ENCODE data around the gene SHMT1.
"Not testable (repeated sequence)": the region's sequence is repeated elsewhere in the genome, so short reads cannot be mapped to it uniquely, and the experiment has no call there.

SHMT1 gene

DNA sequence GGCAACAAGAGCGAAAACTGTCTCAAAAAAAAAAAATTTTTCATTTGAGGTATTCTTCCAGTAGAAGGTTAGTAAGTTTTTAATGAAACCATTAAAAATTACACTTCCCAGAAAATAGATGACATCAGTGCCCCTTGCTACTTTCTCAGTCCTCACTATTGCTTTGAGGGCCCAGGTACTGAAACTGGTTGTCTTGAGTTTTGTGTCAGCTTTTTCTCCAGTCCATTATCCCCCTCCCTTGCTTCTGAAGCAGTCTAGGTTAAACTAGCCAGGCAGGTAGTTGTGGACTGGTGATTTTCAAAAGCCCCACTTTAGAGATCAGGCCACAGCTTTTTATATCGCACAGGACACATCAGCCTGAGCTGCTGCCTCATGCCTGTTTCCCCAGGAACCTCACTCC, 37.3 kb downstream of the SHMT1 start:
- no peak for DNase-seq (ENCODE audit: low spot score)

DNA sequence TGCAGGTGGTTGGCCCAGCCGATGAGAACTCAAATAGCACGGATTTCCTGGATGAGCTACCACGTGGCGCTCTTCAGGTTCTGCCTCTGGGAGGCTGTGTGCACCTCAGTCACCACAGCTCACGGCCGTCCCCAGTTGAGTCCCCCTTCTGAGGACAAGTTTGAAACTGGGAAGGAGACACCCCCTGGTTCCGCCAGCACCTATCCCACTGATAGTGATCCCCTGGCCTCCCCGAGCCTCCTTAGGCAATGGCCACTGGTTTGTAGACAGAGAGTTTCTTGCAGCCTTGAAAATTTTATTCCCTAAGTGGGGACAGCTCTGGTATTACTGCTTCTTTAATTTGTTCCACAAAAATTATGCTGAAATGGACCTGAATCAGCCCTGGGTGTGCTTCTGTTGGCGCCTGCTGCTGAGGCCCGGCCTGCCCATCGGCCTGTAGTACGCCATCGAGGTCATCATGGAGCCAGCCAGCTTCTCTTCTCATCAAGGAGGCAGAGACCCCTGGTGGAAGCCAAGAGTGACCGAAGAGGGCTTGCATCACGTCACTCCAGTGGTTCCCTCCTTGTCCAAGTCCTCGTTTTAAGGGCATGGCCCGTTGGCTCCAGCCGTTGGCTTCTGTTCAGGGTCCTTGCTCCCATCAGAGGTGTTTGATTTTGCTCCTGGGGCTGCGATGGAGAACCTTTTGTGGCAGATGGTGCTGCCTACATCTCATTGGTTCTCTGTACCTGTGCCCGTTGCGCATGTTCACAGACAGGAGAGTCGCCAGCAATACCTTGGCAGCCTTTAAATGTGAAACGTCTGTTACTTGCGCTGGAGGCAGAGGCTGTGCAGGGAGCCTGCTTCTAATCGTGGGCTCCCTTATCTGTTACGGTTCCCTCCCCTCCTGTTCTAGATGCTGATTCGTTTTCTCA, 39.0 kb downstream of the SHMT1 start:
- no peak for DNase-seq (ENCODE audit: low spot score)

DNA sequence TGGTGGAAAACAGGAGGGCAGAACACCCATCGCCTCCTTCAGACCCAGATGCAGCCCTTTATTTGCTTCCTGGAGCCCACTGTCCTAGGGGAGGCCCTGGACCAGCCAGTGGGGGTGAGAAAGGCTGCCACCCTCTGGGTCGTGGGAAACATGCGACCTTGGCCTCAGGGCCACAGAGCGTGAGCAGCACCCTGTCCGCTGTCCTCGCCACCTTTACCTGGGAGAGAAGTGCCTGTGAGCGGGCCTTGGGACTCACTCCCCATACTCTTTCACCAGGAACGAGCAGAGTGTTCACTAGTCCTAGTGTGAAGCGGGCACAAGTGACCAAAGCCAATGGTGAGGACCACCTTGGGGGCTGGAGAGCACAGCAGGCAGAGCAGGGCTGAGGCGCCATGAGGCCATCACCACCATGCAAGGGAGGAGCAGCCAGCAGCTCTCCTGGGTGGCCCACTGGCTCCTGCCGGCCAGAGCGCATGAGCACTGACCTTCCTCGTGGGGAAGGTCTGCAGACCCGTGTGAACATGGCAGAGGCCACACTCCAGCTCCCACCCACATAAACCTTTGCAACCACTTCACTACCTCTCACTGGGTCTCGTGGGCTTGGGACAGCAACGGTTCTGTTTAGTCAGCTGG, 39.7 kb downstream of the SHMT1 start:
- no peak for DNase-seq (ENCODE audit: low spot score)

DNA sequence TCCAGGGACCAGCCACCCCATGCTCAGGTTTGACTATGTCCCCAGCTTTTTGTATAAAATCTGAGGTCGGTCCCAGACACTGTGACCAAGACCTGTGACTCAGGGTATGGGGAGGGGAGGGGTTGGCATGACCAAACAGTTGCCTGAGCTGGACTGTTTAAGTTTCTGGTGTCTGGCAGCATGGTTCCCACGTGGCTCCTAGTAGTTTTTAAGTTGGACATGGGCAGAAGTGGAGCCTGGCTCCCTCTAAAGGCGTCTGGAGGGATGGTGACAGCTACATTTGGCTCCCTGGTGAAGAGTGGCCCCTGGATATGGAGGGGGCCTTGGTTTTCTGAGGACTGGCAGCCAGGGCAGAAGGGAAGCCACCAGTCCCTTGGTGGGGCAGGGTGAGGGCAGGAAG, 40.3 kb downstream of the SHMT1 start:
- DNase-seq (ENCODE audit: low spot score): no peak

DNA sequence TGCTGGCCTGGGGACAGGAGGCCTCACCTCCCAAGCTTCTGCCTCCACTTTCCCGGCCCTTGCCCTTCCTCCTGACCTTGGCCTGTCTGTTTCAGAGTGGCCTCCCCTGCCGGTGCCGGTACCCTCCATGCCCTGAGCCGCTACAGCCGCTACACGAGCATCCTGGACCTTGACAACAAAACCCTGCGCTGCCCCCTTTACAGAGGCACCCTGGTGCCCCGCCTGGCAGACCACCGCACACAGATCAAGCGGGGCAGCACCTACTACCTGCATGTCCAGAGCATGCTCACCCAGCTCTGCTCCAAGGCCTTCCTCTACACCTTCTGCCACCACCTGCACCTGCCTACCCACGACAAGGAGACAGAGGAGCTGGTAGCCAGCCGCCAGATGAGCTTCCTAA, 40.8 kb downstream of the SHMT1 start:
- no peak for DNase-seq (ENCODE audit: low spot score)

DNA sequence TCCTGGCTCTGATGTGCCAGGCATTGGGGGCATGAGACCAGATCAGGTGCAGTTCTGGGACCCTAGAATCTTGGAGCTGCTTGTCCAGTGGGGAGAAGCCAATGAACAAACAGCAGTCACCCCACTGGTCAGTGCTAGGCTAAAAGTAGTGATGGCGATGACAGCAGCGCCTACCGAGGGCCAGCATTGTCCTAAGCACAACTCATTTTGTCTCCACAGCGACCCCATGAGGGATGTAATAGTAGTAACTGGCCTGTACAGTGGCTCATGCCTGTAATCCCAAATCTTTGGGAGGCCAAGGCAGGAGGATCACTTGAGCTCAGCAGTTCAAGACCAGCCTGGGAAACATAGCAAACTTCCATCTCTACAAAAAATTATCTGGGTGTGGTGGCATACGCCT, 42.0 kb downstream of the SHMT1 start:
- DNase-seq (ENCODE audit: low spot score): no peak

DNA sequence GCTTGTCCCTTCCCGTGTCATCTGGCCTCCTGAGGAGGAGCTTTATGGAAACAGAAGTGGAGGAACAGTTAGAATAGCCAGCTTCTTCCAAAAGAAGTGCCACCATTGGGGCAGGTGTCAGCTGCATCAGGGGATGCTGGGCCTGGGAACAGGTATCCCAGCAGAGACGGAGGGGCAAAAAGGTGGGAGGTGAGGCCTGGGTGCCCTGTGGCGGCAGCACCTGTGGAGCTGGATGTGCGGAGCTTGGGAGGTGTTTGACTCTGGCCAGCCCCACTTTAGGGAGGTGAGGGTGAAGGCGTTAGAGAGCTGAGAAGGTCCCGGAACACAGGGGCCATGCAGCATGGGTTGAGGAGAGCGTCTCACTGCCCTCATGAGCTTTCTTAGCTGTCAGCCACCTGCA, 43.0 kb downstream of the SHMT1 start:
- no peak for DNase-seq (ENCODE audit: low spot score)

DNA sequence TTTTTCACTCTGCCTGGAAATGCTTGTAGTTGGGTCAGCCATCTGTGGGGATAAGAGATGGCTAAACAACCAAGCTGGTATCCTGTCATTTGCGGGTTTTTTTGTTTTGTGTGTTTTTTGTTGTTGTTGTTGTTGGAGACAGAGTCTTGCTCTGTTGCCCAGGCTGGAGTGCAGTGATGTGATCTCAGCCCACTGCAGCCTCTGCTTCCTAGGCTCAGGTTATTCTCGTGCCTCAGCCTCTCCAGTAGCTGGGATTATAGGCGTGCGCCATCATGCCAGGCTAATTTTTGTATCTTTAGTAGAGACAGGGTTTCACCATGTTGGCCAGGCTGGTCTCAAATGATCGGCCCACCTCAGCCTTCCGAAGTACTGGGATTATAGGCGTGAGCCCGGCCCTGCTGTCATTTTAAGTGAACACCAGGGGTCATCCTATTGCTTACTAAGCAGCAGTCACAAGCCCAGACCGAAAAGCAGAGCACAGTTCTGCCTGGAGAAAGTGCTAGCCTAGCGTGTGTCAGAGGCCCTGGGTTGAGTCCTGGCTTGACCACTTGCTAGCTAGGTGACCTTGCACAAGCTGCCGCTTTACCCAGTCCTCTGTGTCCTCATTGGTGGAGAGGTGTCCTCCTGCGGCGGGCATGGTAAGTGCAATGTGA, 43.6 kb downstream of the SHMT1 start:
- peak; percentile 23 for DNase-seq (ENCODE audit: low spot score)

DNA sequence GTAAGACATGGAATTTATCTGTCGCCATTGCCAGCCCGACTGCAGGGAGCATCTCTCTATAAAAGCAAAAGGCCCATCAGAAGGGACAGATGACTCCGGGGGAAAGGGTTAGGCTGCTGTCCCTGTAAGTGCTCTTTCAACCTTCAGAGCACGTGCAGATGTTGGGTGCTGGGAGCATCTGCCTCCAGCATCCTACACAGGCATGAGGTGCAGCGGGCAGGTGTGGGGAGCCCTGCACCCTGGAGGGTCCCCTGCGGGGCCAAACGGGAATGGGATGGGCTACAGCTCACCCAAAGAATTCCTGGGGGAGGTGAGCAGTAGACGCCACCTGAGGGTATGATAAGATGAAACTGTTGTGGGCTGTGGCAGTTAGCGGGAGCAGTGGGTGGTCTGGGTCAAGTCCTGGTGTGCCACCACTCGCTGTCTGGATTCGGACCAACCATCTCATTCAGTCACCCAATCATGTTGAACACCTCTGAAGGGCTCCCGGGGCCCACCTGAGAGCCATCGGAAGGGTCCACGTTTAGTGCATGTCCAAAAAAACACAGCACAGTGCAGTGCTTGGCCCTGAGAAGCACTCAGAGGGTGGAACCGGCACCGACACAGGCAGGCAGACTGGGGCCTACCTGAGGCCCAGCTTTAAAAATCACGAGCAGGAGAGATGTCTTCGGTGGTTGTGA, 44.4 kb downstream of the SHMT1 start:
- no peak for DNase-seq (ENCODE audit: low spot score)

DNA sequence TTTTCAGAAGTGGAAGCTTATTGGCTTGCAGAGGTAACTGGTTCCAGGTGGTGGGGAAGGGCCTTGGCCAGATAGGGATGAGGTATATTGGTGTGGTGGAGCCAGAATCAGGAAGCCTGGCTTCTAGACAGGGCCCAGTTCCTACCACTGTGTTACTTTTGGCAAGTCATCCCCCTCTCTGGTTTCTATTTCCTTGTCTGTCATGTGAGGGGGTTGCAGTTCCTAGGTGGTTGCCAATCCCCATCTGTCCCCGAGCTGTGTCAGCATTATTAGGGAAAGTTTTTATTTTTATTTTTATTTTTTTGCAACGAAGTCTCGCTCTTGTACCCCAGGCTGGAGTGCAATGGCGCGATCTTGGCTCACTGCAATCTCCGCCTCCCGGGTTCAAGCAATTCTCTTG, 45.2 kb downstream of the SHMT1 start:
- no peak for DNase-seq (ENCODE audit: low spot score)

DNA sequence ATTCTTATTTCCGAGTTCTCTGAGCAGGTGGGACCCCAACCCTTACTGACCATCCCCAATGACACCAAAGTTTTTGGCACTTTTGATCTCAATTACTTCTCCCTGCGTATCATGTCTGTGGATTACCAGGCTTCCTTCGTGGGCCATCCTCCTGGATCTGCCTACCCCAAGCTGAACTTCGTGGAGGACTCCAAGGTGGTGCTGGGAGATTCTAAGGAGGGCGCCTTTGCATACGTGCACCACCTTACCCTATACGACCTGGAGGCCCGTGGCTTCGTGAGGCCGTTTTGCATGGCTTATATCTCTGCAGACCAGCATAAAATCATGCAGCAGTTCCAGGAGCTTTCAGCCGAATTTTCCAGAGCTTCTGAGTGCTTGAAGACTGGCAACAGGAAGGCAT, 47.4 kb downstream of the SHMT1 start:
- no peak for DNase-seq (ENCODE audit: low spot score)

DNA sequence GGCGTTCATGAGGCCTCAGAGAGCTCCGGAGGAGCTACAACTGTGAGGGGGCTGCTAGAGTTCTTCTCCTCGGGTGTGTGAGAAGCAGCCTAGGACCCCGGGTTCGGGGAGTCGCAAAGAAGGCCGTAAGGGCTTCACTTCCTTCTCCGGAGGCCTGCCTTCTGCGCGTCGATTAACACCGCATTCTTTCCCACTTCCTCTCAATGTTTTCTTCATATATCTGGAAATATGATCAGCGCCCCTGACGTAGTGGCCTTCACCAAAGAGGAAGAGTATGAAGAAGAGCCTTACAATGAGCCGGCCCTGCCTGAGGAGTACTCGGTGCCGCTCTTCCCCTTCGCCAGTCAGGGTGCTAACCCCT, 47.8 kb downstream of the SHMT1 start:
- DNase-seq (ENCODE audit: low spot score): no peak

DNA sequence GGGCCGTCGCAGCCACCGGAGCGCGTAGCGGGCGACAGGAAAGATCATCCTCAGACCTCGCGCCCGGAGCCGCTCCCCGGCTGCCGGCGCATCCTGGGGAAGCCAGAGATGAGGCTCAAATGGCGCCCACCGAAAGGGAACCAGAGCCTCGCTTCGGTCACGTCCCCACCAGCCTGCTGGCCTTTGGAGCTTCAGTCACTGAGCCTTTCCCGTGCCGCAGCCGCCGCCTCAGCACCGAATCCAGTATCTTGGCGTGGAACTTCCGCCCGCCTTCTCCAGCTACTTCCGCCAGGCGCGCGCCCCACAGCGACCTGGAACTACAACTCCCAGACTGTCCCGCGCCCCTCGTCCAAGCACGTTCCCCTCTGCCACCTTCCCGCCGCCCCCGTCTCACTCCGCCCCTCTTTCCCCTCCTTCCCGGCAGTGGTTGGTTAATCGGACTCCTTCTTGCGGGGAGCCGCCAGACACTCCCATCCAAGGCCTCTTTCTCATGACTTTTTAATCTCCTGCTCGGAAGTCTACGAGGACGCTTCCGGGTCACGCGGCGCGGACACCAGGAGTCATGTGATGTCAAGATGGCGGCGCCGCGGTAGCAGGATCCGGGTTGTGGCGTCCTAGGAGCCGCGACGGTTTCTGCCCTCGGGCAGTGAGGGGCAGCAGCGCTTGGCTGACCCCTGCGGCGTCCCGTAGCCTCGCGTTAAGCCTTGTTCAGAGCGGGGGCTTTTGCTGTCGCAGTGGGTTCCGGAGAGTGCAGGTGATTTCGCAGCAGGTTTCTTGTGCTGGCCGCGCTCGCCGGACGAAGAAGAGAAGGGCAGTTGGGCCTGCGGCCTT, 48.4 kb downstream of the SHMT1 start, which contains the start of the genes SMCR8 and TOP3A:
SMCR8 (plus strand) TSS at position 563 of the 831 bp plus-strand sequence. CDS start 497 bp downstream, outside the sequence.
TOP3A (minus strand) TSS at position 264 of the 831 bp plus-strand sequence; CDS start at position 48, 216 bp downstream.
- DNase-seq (ENCODE audit: low spot score): peak; percentile 92

DNA sequence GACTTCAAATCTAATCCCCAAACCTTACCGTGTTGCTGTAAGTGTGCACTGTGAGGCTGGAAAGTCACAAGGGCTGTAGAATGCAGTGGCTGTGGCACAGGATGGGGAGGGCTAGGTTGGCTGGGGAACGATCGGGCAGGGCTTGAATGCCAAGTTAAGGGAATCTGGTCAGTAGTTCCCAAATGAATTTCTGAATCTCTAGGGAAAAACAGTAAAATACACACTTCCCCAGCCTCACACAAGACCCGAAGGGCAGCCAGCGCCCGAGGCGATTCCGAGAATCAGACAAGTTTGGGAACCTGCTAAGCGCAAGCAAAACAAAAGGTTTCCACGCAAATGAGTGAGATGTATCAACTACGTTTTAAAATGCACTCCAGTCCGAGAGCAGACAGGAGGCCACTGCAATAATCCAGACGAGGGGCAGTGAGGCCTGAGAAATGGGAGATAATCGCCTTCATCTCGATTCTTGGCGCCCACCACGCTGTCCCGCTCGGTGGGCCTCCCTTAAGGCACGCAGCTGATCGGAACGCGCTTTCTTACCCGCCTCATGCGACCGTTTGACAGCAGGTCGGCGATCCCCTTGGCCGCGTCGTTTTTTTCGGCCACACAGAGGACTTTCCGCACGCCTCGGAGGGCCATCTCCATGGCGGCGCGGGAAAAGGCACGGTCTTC, 49.2 kb downstream of the SHMT1 start:
- DNase-seq (ENCODE audit: low spot score): peak; percentile 11

DNA sequence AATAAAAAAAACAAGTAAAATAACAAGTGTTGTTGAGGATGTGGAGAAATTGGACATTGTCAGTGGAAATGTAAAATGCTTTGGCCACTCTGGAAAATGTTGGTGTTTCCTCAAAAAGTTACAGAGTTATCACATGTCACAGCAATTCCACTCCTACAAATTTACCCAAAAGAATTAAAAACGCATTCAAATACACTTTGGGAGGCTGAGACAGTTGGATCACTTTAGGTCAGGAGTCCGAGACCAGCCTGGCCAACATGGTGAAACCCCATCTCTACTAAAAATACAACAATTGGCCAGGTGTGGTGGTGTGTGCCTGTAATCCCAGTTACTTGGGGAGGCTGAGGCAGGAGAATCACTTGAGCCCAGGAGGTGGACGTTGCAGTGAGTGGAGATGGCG, 54.1 kb downstream of the SHMT1 start:
- no peak for DNase-seq (ENCODE audit: low spot score)

DNA sequence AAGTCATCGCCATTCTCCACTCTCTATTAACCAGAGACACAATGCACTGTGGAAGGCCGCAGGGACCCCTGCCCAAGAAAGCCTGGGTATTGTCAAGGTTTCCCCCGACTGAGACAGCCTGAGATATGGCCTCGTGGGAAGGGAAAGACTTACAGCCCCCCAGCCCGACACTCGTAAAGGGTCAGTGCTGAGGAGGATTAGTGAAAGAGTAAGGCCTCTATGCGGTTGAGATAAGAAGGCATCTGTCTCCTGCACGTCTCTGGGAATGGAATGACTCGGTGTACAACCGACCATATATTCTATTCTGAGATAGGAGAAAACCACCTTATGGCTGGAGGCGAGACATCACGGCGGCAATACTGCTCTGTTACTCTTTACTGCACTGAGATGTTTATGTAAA, 60.1 kb downstream of the SHMT1 start:
- DNase-seq (ENCODE audit: low spot score): not testable (repeated sequence)

DNA sequence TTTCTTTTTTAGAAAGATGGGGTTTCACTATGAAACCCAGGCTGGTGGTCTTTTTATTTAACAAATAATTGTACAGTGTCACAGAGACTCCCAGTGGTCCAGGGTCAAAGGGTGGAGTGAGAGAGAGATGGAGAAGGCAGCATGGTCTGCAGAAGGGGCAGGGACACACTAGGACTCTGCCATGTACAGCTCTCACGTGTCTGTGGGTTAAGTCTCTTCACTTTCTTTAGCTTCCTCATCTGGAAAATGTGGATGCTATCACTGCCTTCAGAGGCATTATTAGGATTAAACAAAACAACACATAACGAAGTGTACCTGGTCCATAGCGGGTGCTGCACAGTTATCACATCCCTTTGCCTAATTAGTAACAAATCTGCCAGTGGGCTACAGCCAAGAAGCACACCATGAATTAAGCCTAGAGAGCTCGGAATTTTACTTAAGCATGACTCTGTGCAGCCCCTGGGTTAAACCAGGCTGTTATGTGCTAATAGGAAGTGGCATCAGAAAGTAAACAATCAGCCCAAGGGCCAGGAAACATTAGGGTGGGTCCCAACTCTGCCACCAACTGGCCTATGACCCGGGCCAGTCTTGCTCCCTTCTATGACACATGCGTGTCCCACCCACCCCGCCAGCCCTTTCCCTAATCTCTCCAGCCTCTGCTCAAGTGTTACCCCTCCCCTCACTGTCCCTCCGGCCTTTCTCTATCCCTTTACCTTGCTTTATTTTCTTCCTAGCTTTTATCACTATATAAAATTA, 62.4 kb downstream of the SHMT1 start:
- no peak for DNase-seq (ENCODE audit: low spot score)

DNA sequence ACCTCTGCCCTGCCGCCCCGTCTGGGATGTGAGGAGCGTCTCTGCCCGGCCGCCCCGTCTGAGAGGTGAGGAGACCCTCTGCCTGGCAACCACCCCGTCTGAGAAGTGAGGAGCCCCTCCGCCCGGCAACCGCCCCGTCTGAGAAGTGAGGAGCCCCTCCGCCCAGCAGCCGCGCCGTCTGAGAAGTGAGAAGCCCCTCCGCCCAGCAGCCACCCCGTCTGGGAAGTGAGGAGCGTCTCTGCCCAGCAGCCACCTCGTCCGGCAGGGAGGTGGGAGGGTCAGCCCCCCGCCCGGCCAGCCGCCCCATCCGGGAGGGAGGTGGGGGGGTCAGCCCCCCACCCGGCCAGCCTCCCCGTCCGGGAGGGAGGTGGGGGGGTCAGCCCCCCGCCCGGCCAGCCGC, 65.3 kb downstream of the SHMT1 start:
- not testable (repeated sequence) for DNase-seq (ENCODE audit: low spot score)

DNA sequence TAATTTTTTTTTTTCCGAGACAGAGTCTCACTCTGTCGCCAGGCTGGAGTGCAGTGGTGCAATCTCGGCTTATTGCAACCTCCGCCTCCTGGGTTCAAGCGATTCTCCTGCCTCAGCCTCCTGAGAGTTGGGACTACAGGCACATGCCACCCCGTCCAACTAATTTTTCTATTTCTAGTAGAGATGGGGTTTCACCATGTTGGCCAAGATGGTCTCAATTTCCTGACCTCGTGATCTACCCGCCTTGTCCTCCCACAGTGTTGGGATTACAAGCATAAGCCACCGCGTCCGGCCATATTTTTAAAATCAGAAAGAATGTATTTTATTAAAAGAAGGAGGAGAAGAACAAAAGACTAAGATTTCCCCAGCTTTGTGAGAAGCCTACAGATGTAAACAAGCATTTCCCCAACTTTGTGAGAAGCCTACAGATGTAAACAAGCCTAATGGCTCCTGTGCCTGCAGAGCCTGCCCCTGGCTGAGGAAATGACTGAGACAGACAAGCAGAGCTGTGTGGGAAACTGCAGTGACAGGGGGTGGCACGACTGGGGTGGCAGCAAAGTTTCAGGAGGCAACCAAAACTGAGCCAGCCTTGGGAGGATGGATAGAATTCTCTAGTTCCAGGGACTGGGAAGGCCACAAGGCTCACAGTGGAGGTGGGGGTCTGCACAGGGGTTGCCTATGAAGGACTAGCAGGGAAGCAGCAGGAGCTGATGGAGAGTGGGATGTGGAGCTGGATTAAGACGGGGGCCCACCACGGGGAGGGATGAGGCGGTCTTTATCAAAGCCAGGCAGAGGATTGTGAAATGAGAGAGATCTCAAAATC, 71.4 kb downstream of the SHMT1 start:
- DNase-seq (ENCODE audit: low spot score): no peak
